ENCODE measurements around the gene SYCE3. TPM values are rescaled to one million over a fixed set of nuclear protein-coding genes. Genes with fewer than 3 reads are reported as not detected.
"Not testable (repeated sequence)": the region's sequence is repeated elsewhere in the genome, so short reads cannot be mapped to it uniquely, and the experiment has no call there.

SYCE3 gene
- total RNA-seq, 8 experiments from 2014 or later = 0.87 to 1.2 TPM; not detected in 6

DNA sequence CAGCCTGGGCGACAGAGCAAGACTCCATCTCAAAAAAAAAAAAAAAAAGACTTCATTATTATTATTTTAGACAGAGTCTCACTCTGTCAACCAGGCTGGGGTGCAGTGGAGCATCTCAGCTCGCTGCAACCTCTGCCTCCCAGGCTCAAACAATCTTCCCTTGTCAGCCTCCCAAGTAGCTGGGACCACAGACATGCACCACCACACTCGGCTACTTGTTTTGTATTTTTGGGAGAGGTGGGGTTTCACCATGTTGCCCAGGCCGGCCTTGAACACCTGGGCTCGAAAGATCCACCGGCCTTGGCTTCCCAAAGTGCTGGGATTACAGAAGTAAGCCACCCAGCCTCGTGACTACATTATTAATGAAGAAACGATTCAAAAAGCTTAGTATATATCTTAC, 27.6 kb downstream of the SYCE3 start:
- in situ Hi-C loops (cut with MboI; ENCODE audit: low pct_unique_long_range_greater_than_20kb in 2 of 9, low sequenced_read_pairs in 9 of 9, unreplicated experiment in 9 of 9) = no loop called here

DNA sequence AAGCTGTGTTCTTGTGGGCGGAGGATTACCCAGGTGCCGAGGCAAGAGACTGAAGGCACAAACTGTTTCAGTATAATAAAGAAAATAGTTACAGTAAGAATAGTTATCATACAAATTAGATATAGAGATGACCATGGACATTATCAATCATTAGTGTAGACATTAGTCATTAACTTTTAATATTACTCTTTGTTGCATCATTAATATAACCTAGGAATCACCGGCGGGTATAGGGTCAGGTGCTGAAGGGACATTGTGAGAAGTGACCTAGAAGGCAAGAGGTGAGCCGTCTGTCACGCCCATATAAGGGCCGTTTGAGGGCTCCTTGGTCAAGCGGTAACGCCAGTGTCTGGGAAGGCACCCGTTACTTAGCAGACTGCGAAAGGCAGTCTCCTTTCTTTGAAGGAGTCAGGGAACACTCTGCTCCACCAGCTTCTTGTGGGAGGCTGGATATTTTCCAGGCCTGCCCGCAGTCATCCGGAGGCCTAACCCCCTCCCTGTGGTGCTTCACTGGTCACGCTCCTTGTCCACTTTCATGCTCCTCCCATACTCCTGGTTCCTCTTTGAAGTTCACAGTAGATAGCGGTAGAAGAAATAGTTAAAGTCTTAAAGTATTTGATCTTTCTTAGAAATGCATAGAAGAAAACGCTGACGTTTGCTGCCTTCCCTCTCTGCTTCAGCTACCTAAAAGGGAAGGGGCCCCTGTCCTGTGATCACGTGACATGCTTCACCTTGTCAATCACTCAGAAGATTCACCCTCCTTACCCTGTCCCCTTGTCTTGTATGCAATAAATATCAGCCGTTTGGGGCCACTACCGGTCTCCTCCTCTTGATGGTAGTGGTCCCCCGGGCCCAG, 28.6 kb downstream of the SYCE3 start:
- H3K27ac ChIP-seq = not testable (repeated sequence)

More for the DNA sequence above, 27.6 kb downstream of the SYCE3 start:
- ATAC-seq (replicated peaks in 6 of 8) = no peak
- 77 to 100% (median 81%) methylated on average over 3 to 6 of the region's 8 CpGs; no CpG with 5 or more reads in 3 of the 10 experiments for WGBS, 10 experiments
- H3K4me1 ChIP-seq (replicated peaks in 1 of 2) = peaks cover 15 to 25% of the 10 kb centered on the region in 2 donors
- no peak overlapping the region for H3K27ac ChIP-seq
- H3K4me3 ChIP-seq = no peak overlapping the region

GRCh38 chr22:50532824-50533796, 29.6 kb downstream of the SYCE3 start:
- no peak for ATAC-seq (replicated peaks in 6 of 8)
- in situ Hi-C loops (cut with MboI; ENCODE audit: low pct_unique_long_range_greater_than_20kb in 2 of 9, low sequenced_read_pairs in 9 of 9, unreplicated experiment in 9 of 9) = no loop called here
- H3K4me1 ChIP-seq (replicated peaks in 1 of 2) = peaks cover 15 to 25% of the 10 kb centered on the region in 2 donors
- H3K4me3 ChIP-seq = peak overlapping the region in 2 of 5 donors; percentile 36 to 44
- H3K27ac ChIP-seq = no peak overlapping the region
- WGBS, 10 experiments = 46 to 90% (median 71%) methylated on average over 2 to 14 of the region's 19 CpGs

More for the DNA sequence above, 28.6 kb downstream of the SYCE3 start:
- peaks cover 15 to 25% of the 10 kb centered on the region in 2 donors for H3K4me1 ChIP-seq (replicated peaks in 1 of 2)
- ATAC-seq (replicated peaks in 6 of 8); H3K4me3 ChIP-seq; in situ Hi-C loops (cut with MboI; ENCODE audit: low pct_unique_long_range_greater_than_20kb in 2 of 9, low sequenced_read_pairs in 9 of 9, unreplicated experiment in 9 of 9): not testable (repeated sequence)
- 14 to 81% (median 60%) methylated on average over 2 to 15 of the region's 21 CpGs; no CpG with 5 or more reads in 1 of the 10 experiments for WGBS, 10 experiments

DNA sequence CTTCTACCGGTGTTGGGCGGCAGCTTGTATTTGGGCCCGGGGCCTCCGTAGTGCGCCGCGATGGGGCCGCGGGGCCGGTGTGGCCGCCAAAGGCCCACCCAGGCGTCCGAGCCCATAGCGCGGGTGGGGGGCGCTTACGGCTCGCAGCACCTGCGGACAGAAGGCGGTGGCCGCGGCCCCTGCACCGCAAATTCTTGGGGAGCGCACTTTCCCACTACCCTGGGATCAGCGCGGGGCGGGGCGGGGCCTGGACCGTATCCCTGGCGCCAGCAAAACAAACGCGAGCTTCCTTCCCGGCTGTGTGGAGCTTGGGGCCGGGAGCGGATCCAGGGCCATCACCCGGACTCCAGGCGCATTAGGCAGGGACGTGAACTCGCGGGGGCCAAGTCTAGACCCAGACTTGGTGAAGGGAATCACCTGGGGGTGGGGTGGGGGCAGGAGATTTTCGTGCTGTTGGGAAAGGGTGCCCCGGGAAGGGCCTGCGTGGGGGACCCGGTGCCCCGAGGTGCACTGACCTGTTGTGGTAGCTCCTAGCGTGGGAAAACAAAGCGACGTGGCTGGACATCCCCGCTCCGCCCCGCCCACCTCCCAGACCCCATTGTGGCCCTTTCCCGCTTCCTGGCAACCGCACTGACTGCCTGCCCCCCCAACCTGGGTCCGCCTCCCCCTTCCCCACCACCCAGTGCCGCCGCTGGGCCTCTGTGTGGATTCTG, 30.6 kb downstream of the SYCE3 start:
- H3K27ac ChIP-seq = no peak overlapping the region
- ATAC-seq (replicated peaks in 6 of 8) = peak; percentile 33 to 74 (median 52)
- peak overlapping the region; percentile 7 to 44 (median 27) for H3K4me3 ChIP-seq
- H3K4me1 ChIP-seq (replicated peaks in 1 of 2) = peaks cover 18 to 28% of the 10 kb centered on the region in 2 donors
- no CpG with 5 or more reads among the region's 56 CpGs for WGBS, 10 experiments
- in situ Hi-C loops (cut with MboI; ENCODE audit: low pct_unique_long_range_greater_than_20kb in 2 of 9, low sequenced_read_pairs in 9 of 9, unreplicated experiment in 9 of 9) = no loop called here

GRCh38 chr22:50531546-50531961, 31.2 kb downstream of the SYCE3 start:
- Histone ChIP-seq H3K27ac (no peak overlapping the region), H3K4me1 (replicated peaks in 1 of 2) (peaks cover 24 to 33% of the 10 kb centered on the region in 2 donors), H3K4me3 (peak overlapping the region; percentile 7 to 44 (median 27))
- WGBS, 10 experiments = 10% methylated on average over 4 of the region's 44 CpGs; no CpG with 5 or more reads in 9 of the 10 experiments
- in situ Hi-C loops (cut with MboI; ENCODE audit: low pct_unique_long_range_greater_than_20kb in 2 of 9, low sequenced_read_pairs in 9 of 9, unreplicated experiment in 9 of 9) = no loop called here
- peak; percentile 3 to 27 (median 14) for ATAC-seq (replicated peaks in 6 of 8)

- ATAC-seq (replicated peaks in 6 of 8) = peak in 4 of 8 experiments; percentile 0 to 17 (median 4)
- 1% methylated on average over 15 of the region's 53 CpGs; no CpG with 5 or more reads in 9 of the 10 experiments for WGBS, 10 experiments
- peak overlapping the region in 3 of 5 donors; percentile 27 to 44 (median 36) for H3K4me3 ChIP-seq
- H3K4me1 ChIP-seq (replicated peaks in 1 of 2) = peaks cover 24 to 33% of the 10 kb centered on the region in 2 donors
- in situ Hi-C loops (cut with MboI; ENCODE audit: low pct_unique_long_range_greater_than_20kb in 2 of 9, low sequenced_read_pairs in 9 of 9, unreplicated experiment in 9 of 9) = no loop called here
- H3K27ac ChIP-seq = no peak overlapping the region
These were observed 31.7 kb downstream of the SYCE3 start for GRCh38 chr22:50530877-50531545.

DNA sequence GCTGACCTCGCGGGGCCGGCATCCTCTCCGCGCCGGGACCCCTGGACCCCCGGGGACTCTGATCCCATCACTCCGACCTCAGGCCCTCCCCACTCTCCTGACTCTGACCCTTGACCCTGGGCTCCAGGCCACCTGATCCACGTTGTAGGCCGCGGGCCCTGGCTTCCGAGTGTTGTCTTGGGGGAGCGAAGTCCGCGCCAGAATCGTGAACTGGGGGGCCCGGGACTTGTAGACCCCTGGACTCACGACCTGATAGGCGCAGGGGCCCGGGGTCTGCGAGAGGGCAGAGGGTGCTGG, 32.2 kb downstream of the SYCE3 start:
- no peak for ATAC-seq (replicated peaks in 6 of 8)
- 20% methylated on average over 1 of the region's 21 CpGs; no CpG with 5 or more reads in 9 of the 10 experiments for WGBS, 10 experiments

GRCh38 chr22:50529897-50530579, 32.7 kb downstream of the SYCE3 start, which contains the start of gene TYMP:
Gene TYMP, minus strand, starts transcription at chr22:50530012. Its CDS starts 303 bp downstream, at chr22:50529709.
- in situ Hi-C loops (cut with MboI; ENCODE audit: low pct_unique_long_range_greater_than_20kb in 2 of 9, low sequenced_read_pairs in 9 of 9, unreplicated experiment in 9 of 9) = no loop called here
- peak in 5 of 8 experiments; percentile 7 to 29 (median 10) for ATAC-seq (replicated peaks in 6 of 8)
- 20% methylated on average over 1 of the region's 92 CpGs; no CpG with 5 or more reads in 9 of the 10 experiments for WGBS, 10 experiments
- peak within 1 kb of the TSS in 3 of 5 donors; percentile 27 to 44 (median 36) for H3K4me3 ChIP-seq
- H3K4me1 ChIP-seq (replicated peaks in 1 of 2) = peaks cover 24 to 33% of the 10 kb centered on the region in 2 donors
- H3K27ac ChIP-seq = no peak within 1 kb of the TSS

More for the DNA sequence above, 32.2 kb downstream of the SYCE3 start:
- peaks cover 24 to 33% of the 10 kb centered on the region in 2 donors for H3K4me1 ChIP-seq (replicated peaks in 1 of 2)
- in situ Hi-C loops (cut with MboI; ENCODE audit: low pct_unique_long_range_greater_than_20kb in 2 of 9, low sequenced_read_pairs in 9 of 9, unreplicated experiment in 9 of 9) = no loop called here
- peak overlapping the region in 3 of 5 donors; percentile 27 to 44 (median 36) for H3K4me3 ChIP-seq
- H3K27ac ChIP-seq = no peak overlapping the region

DNA sequence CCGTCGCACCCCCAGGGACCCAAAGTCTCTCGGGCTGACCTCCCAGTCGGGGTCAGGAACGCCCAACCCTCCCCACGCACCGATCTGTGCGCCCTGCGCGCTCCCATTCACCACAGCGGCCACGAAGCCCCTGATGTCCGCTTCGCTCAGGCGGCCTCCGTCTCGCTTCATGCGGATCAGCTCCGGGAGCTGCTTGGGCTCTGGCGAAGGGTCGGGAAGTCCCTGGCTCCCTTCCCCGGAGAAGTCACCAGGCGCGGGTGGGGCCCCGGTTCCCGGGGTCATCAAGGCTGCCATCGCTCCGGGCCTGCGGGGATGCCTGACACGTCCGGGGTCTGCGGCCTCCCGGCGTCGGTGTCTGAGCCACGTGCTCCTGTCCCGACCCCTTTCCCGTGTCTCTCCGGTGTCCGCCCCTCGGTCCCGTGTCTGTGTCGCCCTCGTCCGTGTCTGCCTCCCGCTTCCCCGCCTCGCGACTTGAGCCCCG, 33.3 kb downstream of the SYCE3 start:
- in situ Hi-C loops (cut with MboI; ENCODE audit: low pct_unique_long_range_greater_than_20kb in 2 of 9, low sequenced_read_pairs in 9 of 9, unreplicated experiment in 9 of 9) = no loop called here
- WGBS, 10 experiments = 31% methylated on average over 11 of the region's 50 CpGs; no CpG with 5 or more reads in 9 of the 10 experiments
- Histone ChIP-seq H3K4me1 (replicated peaks in 1 of 2) (peaks cover 27 to 36% of the 10 kb centered on the region in 2 donors), H3K4me3 (peak overlapping the region in 2 of 5 donors; percentile 27 to 44), H3K27ac (no peak overlapping the region)
- ATAC-seq (replicated peaks in 6 of 8) = no peak

DNA sequence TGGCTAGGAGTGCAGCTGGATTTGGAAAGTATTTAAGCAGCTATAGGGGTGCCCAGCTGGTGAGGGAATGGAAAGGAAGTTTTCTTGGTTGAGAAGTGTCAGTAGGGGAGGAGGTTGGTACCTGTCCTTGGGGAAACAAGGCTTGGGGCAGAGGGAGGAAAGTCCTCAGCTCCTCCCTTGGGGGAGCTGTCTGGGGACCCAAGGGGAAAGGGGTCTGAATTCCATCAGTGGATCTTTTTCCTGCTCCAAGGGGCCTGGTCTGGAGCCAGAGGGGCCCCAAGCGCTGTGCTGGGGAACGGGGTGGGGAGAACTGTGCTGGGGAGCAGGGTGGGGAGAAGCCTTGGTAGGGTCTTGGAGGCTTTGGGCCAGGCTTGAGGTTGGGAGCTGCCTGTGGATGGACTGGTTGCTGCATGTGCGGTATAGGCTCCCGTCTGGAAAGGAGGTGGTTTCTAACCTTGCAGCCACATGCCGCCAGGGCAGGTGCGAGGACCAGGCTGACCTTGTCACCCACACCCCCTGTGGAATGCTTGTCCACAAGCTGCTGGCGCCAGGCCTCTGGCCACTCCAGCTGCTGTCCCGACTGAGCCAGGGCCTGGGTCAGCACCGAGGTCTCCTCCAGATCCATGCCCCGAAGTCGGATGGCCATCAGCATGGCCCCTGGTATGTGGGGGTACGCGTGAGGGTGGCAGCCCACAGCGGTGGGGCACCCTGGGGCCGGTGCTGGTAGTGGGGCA, 33.9 kb downstream of the SYCE3 start:
- in situ Hi-C loops (cut with MboI; ENCODE audit: low pct_unique_long_range_greater_than_20kb in 2 of 9, low sequenced_read_pairs in 9 of 9, unreplicated experiment in 9 of 9) = no loop called here
- no peak for ATAC-seq (replicated peaks in 6 of 8)
- Histone ChIP-seq H3K4me3 (peak overlapping the region in 1 of 5 donors; percentile 44), H3K4me1 (replicated peaks in 1 of 2) (peaks cover 29 to 40% of the 10 kb centered on the region in 2 donors), H3K27ac (no peak overlapping the region)
- WGBS, 10 experiments = 20 to 42% (median 20%) methylated on average over 1 to 8 of the region's 15 CpGs; no CpG with 5 or more reads in 7 of the 10 experiments
